Panc1 (cell line): ENCODE results near the gene PSMF1. TPM values are rescaled to one million over a fixed set of nuclear protein-coding genes. Genes with fewer than 3 reads are reported as not detected.

ENCODE experiments used
- ATAC-seq: fragments of 200-7000 bp; cut with Tn5 transposase; 2 replicates; pipeline ENCODE4 v1.9.1; 2020; ENCODE audit warnings: mild to moderate bottlenecking, moderate library complexity
- BruUV-seq: library from RNA; stranded (reverse); fragments of 400-500 nt; replicated peaks from 2 replicates; lab custom pipeline; 2021; lab: Mats Ljungman, UMichigan
- CTCF ChIA-PET: fragments of 300-600 bp; sonication (Branson Sonifier 250); formaldehyde crosslinking; loops from one replicate; lab custom pipeline; 2022; ENCODE audit warnings: antibody characterized with exemption; lab: Charles Lee
- POLR2A ChIA-PET: fragments of 300-600 bp; sonication (Branson Sonifier 250); formaldehyde crosslinking; loops from one replicate; lab custom pipeline; 2022; ENCODE audit warnings: antibody characterized with exemption; lab: Charles Lee
- DNase-seq: peaks from one replicate; pipeline ENCODE4 v3.0.0-alpha.2; 2010; ENCODE audit warnings: low read depth, low spot score
- H3K27ac ChIP-seq: 2 replicates; pipeline ENCODE4 v1.5.1; 2011; ENCODE audit warnings: mild to moderate bottlenecking, low read length, inconsistent platforms
- H3K27me3 ChIP-seq: fragments of 200-500 bp; sonication (Bioruptor generic); 2 replicates; pipeline ENCODE4 v1.6.0; 2014; ENCODE audit warnings: low read length, inconsistent platforms; ENCODE audit not compliant: control insufficient read depth, insufficient read depth
- H3K36me3 ChIP-seq: fragments of 200-500 bp; sonication (Bioruptor generic); 2 replicates; pipeline ENCODE4 v1.5.1; 2014; ENCODE audit warnings: inconsistent platforms, mild to moderate bottlenecking, low read length, moderate library complexity; ENCODE audit not compliant: control insufficient read depth, insufficient read depth
- H3K4me1 ChIP-seq: 2 replicates; pipeline ENCODE4 v1.5.1; 2011; ENCODE audit warnings: inconsistent platforms, mild to moderate bottlenecking, low read length, moderate library complexity; ENCODE audit not compliant: control insufficient read depth, insufficient read depth
- H3K4me3 ChIP-seq, 2 experiments: 2 replicates each; pipeline ENCODE4 v1.5.1; 2011 to 2012; ENCODE audit warnings: low read depth in 2 of 2, low read length in 2 of 2, mild to moderate bottlenecking in 2 of 2, inconsistent platforms in 1 of 2, moderate library complexity in 1 of 2
- H3K9me3 ChIP-seq: fragments of 200-500 bp; sonication (Bioruptor generic); 2 replicates; pipeline ENCODE4 v1.5.1; 2014; ENCODE audit warnings: low read depth, mild to moderate bottlenecking, inconsistent platforms, low read length, moderate library complexity; ENCODE audit not compliant: control insufficient read depth, insufficient read depth
- POLR2AphosphoS5 ChIP-seq: IDR thresholded peaks from 2 replicates; pipeline ENCODE4 v1.6.1; 2012; ENCODE audit warnings: mild to moderate bottlenecking, low read depth, low read length, moderate library complexity
- SIN3A ChIP-seq: IDR thresholded peaks from 2 replicates; pipeline ENCODE4 v1.6.1; 2012; ENCODE audit warnings: low read depth, mild to moderate bottlenecking, low read length, moderate library complexity, borderline replicate concordance; ENCODE audit not compliant: insufficient read depth
- TCF7L2 ChIP-seq: IDR thresholded peaks from 2 replicates; pipeline ENCODE4 v1.6.1; 2011; ENCODE audit warnings: mild to moderate bottlenecking, low read depth, low read length, inconsistent platforms
- in situ Hi-C: cut with HindIII; loops from 2 replicates; pipeline ENCODE4 v1.10.0; 2016; ENCODE audit warnings: low sequenced_read_pairs, low pct_unique_long_range_greater_than_20kb
- intact Hi-C: fragments of 100-400 bp; cut with micrococcal nuclease; formaldehyde crosslinking; loops from one replicate; pipeline ENCODE4 v1.10.0; 2022; ENCODE audit not compliant: unreplicated experiment
- total RNA-seq: library from RNA; stranded (reverse); gene quantifications from one replicate; pipeline ENCODE4 v1.2.1, GENCODE V29; 2021; ENCODE audit not compliant: unreplicated experiment
- TF ChIP-seq, protein P1 (sequence below): fragments of 450-650 bp; IDR thresholded peaks from 2 replicates; pipeline ENCODE4 v1.5.1; 2017; ENCODE audit warnings: mild to moderate bottlenecking
- TF ChIP-seq, protein P2 (sequence below), 2 experiments: IDR thresholded peaks; 2 replicates each; pipeline ENCODE4 v1.6.1; 2011 to 2012; ENCODE audit warnings: low read depth in 2 of 2, control low read depth in 1 of 2, low read length in 1 of 2, mild to moderate bottlenecking in 1 of 2, moderate library complexity in 1 of 2; ENCODE audit not compliant: insufficient read depth in 1 of 2

PSMF1 gene
- total RNA-seq, 1 experiment from 2014 or later: 161 TPM

DNA sequence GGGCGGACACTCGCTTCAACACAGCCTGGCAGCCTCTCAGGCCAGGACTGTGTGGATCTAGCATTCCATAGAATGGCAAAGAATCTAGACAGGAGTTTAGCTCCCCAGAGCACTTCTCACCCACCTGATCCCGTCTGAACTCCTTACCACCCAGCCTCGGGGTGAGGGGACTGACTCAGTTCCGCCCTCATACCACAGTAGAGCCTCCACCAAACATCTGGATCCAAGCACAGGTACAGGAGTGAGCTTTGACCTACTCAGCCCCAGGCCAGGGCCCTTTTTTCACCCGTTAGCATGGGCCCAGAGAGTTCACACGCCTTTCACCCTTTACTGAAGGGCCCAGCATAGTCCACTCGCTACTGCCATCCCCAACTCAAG, 715 bp downstream of the PSMF1 start:
- Histone ChIP-seq H3K27me3 (no peaks in the 10 kb centered on the region), H3K36me3 (peaks cover 10% of the 10 kb centered on the region), H3K9me3 (no peaks in the 10 kb centered on the region), H3K4me1 (peaks cover 42% of the 10 kb centered on the region), H3K27ac (peak overlapping the region; percentile 91), H3K4me3 (peak overlapping the region; percentile 98 to 99)
- DNase-seq (no peak), ATAC-seq (no peak)
- TF ChIP-seq POLR2AphosphoS5 (no peak), TCF7L2 (no peak), SIN3A (no peak)
- TF ChIP-seq, protein P1, sequence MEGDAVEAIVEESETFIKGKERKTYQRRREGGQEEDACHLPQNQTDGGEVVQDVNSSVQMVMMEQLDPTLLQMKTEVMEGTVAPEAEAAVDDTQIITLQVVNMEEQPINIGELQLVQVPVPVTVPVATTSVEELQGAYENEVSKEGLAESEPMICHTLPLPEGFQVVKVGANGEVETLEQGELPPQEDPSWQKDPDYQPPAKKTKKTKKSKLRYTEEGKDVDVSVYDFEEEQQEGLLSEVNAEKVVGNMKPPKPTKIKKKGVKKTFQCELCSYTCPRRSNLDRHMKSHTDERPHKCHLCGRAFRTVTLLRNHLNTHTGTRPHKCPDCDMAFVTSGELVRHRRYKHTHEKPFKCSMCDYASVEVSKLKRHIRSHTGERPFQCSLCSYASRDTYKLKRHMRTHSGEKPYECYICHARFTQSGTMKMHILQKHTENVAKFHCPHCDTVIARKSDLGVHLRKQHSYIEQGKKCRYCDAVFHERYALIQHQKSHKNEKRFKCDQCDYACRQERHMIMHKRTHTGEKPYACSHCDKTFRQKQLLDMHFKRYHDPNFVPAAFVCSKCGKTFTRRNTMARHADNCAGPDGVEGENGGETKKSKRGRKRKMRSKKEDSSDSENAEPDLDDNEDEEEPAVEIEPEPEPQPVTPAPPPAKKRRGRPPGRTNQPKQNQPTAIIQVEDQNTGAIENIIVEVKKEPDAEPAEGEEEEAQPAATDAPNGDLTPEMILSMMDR: no peak
- TF ChIP-seq, protein P2, sequence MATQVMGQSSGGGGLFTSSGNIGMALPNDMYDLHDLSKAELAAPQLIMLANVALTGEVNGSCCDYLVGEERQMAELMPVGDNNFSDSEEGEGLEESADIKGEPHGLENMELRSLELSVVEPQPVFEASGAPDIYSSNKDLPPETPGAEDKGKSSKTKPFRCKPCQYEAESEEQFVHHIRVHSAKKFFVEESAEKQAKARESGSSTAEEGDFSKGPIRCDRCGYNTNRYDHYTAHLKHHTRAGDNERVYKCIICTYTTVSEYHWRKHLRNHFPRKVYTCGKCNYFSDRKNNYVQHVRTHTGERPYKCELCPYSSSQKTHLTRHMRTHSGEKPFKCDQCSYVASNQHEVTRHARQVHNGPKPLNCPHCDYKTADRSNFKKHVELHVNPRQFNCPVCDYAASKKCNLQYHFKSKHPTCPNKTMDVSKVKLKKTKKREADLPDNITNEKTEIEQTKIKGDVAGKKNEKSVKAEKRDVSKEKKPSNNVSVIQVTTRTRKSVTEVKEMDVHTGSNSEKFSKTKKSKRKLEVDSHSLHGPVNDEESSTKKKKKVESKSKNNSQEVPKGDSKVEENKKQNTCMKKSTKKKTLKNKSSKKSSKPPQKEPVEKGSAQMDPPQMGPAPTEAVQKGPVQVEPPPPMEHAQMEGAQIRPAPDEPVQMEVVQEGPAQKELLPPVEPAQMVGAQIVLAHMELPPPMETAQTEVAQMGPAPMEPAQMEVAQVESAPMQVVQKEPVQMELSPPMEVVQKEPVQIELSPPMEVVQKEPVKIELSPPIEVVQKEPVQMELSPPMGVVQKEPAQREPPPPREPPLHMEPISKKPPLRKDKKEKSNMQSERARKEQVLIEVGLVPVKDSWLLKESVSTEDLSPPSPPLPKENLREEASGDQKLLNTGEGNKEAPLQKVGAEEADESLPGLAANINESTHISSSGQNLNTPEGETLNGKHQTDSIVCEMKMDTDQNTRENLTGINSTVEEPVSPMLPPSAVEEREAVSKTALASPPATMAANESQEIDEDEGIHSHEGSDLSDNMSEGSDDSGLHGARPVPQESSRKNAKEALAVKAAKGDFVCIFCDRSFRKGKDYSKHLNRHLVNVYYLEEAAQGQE (IDR thresholded peaks at IDR 0.05; ENCODE audit: insufficient read depth in 1 of 2, low read depth in 2 of 2, low read length in 1 of 2): no peak
- in situ Hi-C loops (no loop called here), intact Hi-C loops (loop anchor here (2.0 kb wide), 1 partner anchor 348 kb away; the partner anchor contains the start of gene NSFL1C)
- ChIA-PET CTCF (no interaction called here), POLR2A (no interaction called here)
- no TSS peak for BruUV-seq

GRCh38 chr20:1119524-1119923, 1.1 kb downstream of the PSMF1 start:
- CTCF ChIA-PET: no interaction called here
- Histone ChIP-seq H3K27ac (peak overlapping the region; percentile 91), H3K4me3 (peak overlapping the region; percentile 98 to 99), H3K9me3 (no peaks in the 10 kb centered on the region), H3K4me1 (peaks cover 42% of the 10 kb centered on the region), H3K27me3 (no peaks in the 10 kb centered on the region), H3K36me3 (peaks cover 10% of the 10 kb centered on the region)
- in situ Hi-C loops (no loop called here), intact Hi-C loops (loop anchor here (2.0 kb wide), 1 partner anchor 347 kb away; the partner anchor contains the start of gene NSFL1C)
- BruUV-seq: no TSS peak
- ATAC-seq (no peak), DNase-seq (no peak)
- POLR2A ChIA-PET: no interaction called here
- no peak for TF ChIP-seq SIN3A
- no peak for TF ChIP-seq POLR2AphosphoS5
- no peak for TF ChIP-seq TCF7L2
- TF ChIP-seq, protein P2 (IDR thresholded peaks at IDR 0.05; ENCODE audit: insufficient read depth in 1 of 2, low read depth in 2 of 2, low read length in 1 of 2): no peak
- TF ChIP-seq, protein P1: no peak
